Measurements from ENCODE around the gene ADAM22.
"Not testable (repeated sequence)": the region's sequence is repeated elsewhere in the genome, so short reads cannot be mapped to it uniquely, and the experiment has no call there.

Gene ADAM22

DNA sequence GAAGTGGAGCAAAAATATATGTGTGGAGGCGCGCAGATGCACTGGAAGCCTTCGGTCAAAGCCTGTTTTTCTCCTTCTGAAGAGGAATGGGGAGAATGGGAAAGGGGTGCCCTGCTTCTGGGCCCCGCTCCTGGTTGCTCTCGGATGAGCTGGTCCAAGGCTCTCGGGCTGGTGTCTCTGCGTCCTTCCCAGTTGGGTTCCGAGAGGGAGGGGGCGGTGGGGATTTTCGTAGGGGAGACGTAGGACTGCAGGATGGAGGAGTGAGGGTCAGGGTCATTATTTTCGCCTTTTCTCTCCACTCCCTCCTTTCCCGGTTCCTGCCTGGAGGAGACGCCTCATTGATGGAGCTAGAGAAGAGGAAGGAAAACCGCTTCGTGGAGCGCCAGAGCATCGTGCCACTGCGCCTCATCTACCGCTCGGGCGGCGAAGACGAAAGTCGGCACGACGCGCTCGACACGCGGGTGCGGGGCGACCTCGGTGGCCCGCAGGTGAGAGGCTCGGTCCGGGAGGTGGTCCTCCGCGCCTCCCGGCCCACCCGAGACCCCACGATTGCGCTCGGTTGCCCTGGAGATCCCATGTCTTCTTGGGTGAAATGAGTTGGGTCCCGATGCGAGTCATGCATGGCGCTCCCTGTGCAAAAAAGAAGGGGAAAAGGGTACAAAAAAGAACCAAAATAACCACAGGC lies 790 bp downstream of the ADAM22 start:
- Mint-ChIP-seq H3K4me1 (ENCODE audit: low read depth) (peaks cover 7% of the 10 kb centered on the region), H3K9me3 (no peaks in the 10 kb centered on the region), H3K27me3 (ENCODE audit: low read depth) (peaks cover 53% of the 10 kb centered on the region), H3K36me3 (ENCODE audit: low read depth) (peaks cover 2% of the 10 kb centered on the region), H3K27ac (no peak overlapping the region), H3K4me3 (peak overlapping the region; percentile 87)

DNA sequence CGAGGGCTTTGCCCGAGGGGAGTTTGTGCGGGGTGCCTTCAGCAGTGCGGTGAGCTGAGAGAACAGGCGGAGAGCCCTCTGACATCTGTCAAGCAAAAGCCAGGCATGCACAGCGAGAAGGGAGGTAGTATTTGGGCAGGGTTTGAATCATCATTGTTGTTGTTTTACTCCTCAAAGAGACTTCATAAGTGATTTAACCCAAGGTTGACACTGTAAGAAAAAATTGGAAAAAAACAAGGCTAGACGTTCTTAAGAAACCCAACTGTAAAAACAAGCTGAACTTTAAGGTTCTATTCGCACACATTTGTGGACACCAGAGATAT lies 1.3 kb downstream of the ADAM22 start:
- Mint-ChIP-seq H3K27me3 (ENCODE audit: low read depth) (peaks cover 48% of the 10 kb centered on the region), H3K36me3 (ENCODE audit: low read depth) (peaks cover 2% of the 10 kb centered on the region), H3K4me1 (ENCODE audit: low read depth) (peaks cover 7% of the 10 kb centered on the region), H3K4me3 (peak overlapping the region; percentile 25), H3K9me3 (no peaks in the 10 kb centered on the region), H3K27ac (no peak overlapping the region)

DNA sequence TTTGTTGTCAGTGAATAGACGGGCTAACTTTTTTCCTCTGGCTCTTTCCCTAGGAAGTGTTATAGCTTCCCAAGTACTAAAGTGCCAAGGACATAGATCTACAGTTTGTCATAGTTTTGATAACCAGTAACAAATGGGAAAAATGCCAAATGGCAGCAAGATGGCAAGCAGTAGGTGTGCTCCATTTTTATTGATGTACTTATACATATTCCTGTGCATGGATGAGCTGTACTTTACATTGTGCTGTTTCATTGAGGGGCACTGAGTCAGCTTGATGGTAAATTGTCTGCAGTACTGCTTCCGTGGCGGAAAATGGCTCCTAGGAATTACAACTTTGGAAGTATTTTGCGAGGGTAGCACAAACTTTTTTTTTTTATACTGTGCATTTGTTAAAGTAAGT lies 7.1 kb downstream of the ADAM22 start:
- no peaks in the 10 kb centered on the region for H3K4me1 Mint-ChIP-seq (ENCODE audit: low read depth)
- no peak overlapping the region for H3K27ac Mint-ChIP-seq
- no peaks in the 10 kb centered on the region for H3K36me3 Mint-ChIP-seq (ENCODE audit: low read depth)
- H3K9me3 Mint-ChIP-seq, result no peaks in the 10 kb centered on the region
- H3K4me3 Mint-ChIP-seq, result no peak overlapping the region
- peaks cover 9% of the 10 kb centered on the region for H3K27me3 Mint-ChIP-seq (ENCODE audit: low read depth)

DNA sequence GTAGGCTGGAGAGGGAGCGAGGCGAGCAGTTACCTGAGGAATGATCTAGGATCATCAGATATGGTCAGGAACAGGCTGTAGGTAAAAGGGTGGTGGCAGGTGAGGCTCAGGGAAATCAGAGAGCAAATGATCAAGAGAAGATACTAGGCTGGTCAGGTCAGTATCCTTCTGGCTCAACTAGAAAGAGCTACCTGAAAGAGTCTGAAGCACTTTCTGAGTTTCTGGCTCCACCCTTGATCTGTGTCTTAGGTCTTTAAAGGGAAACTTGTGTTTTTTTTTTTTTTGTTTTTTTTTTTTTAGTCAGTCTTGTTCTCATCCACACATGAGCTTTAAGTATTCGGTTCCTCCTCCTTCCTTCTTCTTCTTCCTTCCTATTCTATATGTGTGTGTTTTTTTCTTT lies 10.5 kb downstream of the ADAM22 start:
- peaks cover 3% of the 10 kb centered on the region for H3K27me3 Mint-ChIP-seq (ENCODE audit: low read depth)
- no peaks in the 10 kb centered on the region for H3K4me1 Mint-ChIP-seq (ENCODE audit: low read depth)
- H3K9me3 Mint-ChIP-seq, result no peaks in the 10 kb centered on the region
- H3K4me3 Mint-ChIP-seq, result no peak overlapping the region
- H3K36me3 Mint-ChIP-seq (ENCODE audit: low read depth), result no peaks in the 10 kb centered on the region
- no peak overlapping the region for H3K27ac Mint-ChIP-seq

DNA sequence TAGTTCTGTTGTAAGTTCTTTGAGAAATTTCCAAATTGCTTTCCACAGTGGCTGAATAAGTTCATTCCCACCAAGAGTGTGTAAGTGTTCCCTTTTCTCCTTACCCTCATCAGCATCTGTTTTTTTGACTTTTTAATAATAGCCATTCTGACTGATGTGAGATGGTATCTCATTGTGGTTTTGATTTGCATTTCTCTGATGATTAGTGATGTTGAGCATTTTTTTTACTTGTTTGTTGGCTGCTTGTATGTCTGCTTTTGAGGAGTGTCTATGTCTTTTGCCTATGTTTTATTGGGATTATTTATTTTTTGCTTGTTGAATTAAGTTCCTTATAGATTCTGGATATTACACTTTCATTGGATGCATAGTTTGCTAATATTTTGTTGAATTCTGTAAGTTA lies 11.9 kb downstream of the ADAM22 start:
- not testable (repeated sequence) for H3K36me3 Mint-ChIP-seq (ENCODE audit: low read depth); H3K27ac Mint-ChIP-seq; H3K27me3 Mint-ChIP-seq (ENCODE audit: low read depth); H3K4me1 Mint-ChIP-seq (ENCODE audit: low read depth); H3K4me3 Mint-ChIP-seq; H3K9me3 Mint-ChIP-seq

DNA sequence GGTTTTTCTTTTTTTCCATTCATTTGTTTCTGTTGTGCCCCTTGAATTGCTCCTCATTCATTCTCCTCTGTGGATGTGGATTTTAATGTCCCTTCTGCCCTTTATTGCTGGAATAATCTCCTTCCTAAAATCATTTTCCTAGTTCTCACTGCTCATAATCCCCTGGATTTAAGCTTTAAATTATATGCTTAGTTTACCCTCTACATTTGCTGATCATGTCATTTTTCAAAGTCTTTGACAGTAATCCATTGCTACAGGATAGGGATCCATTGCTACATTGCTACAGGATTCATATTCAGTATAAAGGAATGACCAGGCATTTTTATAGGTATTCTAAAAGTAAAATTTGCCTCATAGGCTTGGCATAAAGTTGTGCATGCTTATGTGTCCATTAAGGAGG lies 14.3 kb downstream of the ADAM22 start:
- H3K4me1 Mint-ChIP-seq (ENCODE audit: low read depth), result no peaks in the 10 kb centered on the region
- H3K9me3 Mint-ChIP-seq, result no peaks in the 10 kb centered on the region
- no peak overlapping the region for H3K4me3 Mint-ChIP-seq
- H3K27me3 Mint-ChIP-seq (ENCODE audit: low read depth), result peaks cover 3% of the 10 kb centered on the region
- no peak overlapping the region for H3K27ac Mint-ChIP-seq
- H3K36me3 Mint-ChIP-seq (ENCODE audit: low read depth), result no peaks in the 10 kb centered on the region

DNA sequence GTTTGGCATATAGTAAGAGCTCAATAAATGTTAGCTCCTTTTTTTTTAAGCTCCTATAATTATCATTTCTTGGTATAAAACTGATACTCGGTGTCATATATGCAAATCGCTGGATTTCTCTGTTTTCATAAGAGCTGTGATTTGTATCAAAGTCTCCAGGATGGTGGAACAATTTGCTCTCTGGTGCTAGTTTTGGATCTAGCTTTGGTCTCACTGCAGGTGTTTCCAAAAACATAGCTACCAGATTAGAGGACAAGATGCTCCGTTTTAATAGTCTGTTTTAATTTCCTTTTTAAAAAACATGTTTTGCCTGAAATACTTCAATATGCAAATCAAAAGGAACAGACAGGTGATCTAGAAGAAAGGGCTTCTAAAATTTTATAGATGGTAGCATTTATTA lies 25.3 kb downstream of the ADAM22 start:
- Mint-ChIP-seq H3K4me1 (ENCODE audit: low read depth) (no peaks in the 10 kb centered on the region), H3K4me3 (no peak overlapping the region), H3K27me3 (ENCODE audit: low read depth) (no peaks in the 10 kb centered on the region), H3K27ac (no peak overlapping the region), H3K36me3 (ENCODE audit: low read depth) (no peaks in the 10 kb centered on the region), H3K9me3 (no peaks in the 10 kb centered on the region)

DNA sequence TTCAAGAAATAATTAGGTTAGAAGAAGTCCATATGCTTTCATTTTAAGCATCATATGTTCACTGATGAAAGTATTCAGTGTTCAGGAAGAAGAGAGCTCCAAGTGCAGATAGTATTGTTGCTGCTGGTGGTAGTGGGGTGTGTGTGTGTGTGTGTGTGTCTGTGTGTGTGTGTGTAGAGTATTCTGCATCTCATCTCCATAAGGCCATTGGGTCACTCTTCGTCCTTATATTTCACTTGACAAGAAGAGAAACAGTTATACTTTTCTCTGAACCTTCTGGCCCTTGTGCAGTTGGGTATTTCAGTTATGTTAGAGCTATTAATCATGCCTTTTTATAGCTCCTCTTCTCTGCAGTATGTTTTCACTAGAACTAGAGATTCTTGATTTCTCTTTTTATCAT lies 26.2 kb downstream of the ADAM22 start:
- Mint-ChIP-seq H3K36me3 (ENCODE audit: low read depth) (no peaks in the 10 kb centered on the region), H3K9me3 (no peaks in the 10 kb centered on the region), H3K4me3 (no peak overlapping the region), H3K27ac (no peak overlapping the region), H3K27me3 (ENCODE audit: low read depth) (no peaks in the 10 kb centered on the region), H3K4me1 (ENCODE audit: low read depth) (no peaks in the 10 kb centered on the region)

DNA sequence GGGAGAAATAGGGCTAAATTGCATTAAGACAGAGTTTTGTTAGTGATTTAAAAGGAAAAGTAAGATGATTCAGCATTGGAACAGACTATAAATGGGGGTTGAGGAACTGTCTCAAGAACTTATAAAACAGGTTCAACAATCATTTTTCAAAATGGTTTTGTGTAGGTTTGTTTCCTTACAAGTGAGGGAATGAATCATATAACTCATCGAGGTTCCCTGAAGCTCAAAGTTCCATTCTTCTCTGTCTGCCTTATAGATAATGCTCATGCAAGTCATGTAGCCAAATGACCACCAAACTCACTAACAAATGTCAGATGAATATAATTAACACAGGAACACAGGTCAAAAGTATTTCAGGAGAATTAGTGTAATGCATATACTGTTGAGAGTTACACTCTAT lies 27.7 kb downstream of the ADAM22 start:
- Mint-ChIP-seq H3K4me3 (no peak overlapping the region), H3K9me3 (no peaks in the 10 kb centered on the region), H3K27me3 (ENCODE audit: low read depth) (no peaks in the 10 kb centered on the region), H3K27ac (no peak overlapping the region), H3K36me3 (ENCODE audit: low read depth) (no peaks in the 10 kb centered on the region), H3K4me1 (ENCODE audit: low read depth) (no peaks in the 10 kb centered on the region)

DNA sequence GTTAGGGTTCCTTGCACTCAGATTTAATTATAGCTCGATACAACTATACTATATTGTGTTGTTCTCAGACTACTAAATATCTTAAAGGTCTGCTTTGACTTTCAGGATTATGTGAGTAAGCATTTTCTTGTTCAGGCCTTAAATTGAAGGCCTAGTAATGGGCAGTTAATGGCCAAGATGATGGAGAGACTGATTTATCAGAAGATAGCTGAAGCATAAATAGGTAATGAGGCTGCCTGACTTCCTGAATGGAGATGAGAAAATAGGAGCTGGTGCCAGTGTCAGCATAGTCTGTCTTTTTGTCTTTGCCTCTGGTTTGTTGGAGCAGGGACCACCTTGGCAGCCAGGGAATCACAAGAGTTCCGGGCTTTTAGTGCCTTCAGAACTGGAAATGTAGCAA lies 32.2 kb downstream of the ADAM22 start:
- no peak overlapping the region for H3K27ac Mint-ChIP-seq
- H3K9me3 Mint-ChIP-seq, result no peaks in the 10 kb centered on the region
- no peaks in the 10 kb centered on the region for H3K4me1 Mint-ChIP-seq (ENCODE audit: low read depth)
- H3K27me3 Mint-ChIP-seq (ENCODE audit: low read depth), result no peaks in the 10 kb centered on the region
- H3K36me3 Mint-ChIP-seq (ENCODE audit: low read depth), result no peaks in the 10 kb centered on the region
- no peak overlapping the region for H3K4me3 Mint-ChIP-seq

DNA sequence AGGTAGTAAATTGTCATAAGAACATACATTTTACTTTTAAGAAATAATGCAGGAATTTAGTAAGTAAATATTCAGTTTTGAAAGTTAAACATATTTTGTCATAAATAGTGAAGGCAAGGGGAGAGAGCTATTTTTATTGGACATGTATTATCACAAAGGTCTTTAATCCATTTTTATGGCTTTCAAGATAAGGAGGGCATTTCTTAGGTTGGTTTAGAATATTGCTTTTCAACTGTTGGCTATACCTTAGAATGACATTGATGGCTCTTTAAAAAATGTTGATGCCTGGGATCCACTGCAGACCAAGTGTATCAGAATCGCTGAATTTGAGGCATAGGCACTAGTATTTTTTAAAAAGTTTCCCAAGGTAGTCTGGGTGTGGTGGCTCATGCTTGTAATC lies 34.0 kb downstream of the ADAM22 start:
- no peak overlapping the region for H3K27ac Mint-ChIP-seq
- H3K36me3 Mint-ChIP-seq (ENCODE audit: low read depth), result no peaks in the 10 kb centered on the region
- no peaks in the 10 kb centered on the region for H3K4me1 Mint-ChIP-seq (ENCODE audit: low read depth)
- no peaks in the 10 kb centered on the region for H3K9me3 Mint-ChIP-seq
- H3K27me3 Mint-ChIP-seq (ENCODE audit: low read depth), result no peaks in the 10 kb centered on the region
- H3K4me3 Mint-ChIP-seq, result no peak overlapping the region

DNA sequence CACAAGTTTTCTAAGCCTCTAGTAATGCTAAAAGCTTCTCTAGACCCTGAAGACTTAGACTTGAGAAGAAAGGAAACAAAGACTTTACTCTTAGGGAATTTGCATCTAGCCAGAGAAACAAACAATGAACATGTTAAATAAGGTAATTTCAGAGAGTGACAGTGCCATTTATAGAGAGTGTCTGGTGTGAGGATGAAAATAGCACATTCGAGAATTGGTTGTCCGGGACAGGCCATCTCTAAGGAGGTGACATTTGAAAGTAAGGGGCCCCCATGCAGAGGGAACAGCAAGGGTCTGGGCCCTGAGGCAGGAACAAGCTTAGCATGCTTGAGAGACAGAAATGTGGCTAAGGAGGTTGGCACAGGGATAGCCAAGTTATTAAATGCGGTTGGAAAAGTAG lies 48.1 kb downstream of the ADAM22 start:
- no peaks in the 10 kb centered on the region for H3K4me1 Mint-ChIP-seq (ENCODE audit: low read depth)
- H3K27ac Mint-ChIP-seq, result no peak overlapping the region
- no peaks in the 10 kb centered on the region for H3K27me3 Mint-ChIP-seq (ENCODE audit: low read depth)
- H3K4me3 Mint-ChIP-seq, result no peak overlapping the region
- no peaks in the 10 kb centered on the region for H3K9me3 Mint-ChIP-seq
- no peaks in the 10 kb centered on the region for H3K36me3 Mint-ChIP-seq (ENCODE audit: low read depth)

DNA sequence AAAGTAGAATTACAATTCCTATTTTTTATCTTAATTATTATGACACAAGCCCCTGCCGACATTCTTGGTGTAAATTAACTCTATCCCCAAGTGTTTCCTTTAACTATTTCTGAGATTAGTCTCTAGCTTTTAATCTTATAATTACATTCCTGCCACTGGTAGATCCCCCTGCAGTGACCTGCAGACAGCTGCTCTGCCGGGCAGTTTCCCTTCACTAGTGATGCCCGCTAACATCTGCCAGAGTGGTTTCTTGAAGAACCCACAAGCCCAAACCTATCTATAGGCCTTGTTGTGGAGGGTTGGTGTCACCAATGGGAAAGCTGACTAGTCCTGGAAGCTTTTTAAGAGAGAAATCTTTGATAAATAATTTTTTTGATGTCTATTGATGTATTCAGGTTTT lies 50.0 kb downstream of the ADAM22 start:
- H3K4me1 Mint-ChIP-seq (ENCODE audit: low read depth), result no peaks in the 10 kb centered on the region
- no peaks in the 10 kb centered on the region for H3K36me3 Mint-ChIP-seq (ENCODE audit: low read depth)
- H3K9me3 Mint-ChIP-seq, result no peaks in the 10 kb centered on the region
- no peak overlapping the region for H3K27ac Mint-ChIP-seq
- H3K4me3 Mint-ChIP-seq, result no peak overlapping the region
- H3K27me3 Mint-ChIP-seq (ENCODE audit: low read depth), result no peaks in the 10 kb centered on the region

DNA sequence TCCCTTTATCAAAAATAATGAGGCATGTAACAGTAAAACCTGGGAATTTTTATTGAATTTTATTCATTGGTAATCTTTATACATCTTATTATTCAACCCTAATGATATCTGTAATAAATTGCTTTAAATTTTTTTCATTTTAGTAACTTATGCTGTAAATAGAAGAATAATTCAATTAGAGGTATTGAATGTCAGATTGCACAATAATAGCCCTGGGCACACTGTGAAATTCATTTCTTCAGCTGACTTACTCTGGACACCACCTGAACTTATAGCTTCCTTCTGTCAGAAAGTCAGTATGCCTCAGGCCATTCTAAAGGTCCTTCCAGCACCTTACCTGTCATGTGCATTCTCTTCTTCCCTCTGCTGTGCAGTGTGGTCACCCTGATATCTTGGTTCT lies 59.2 kb downstream of the ADAM22 start:
- H3K4me3 Mint-ChIP-seq, result no peak overlapping the region
- no peaks in the 10 kb centered on the region for H3K9me3 Mint-ChIP-seq
- no peaks in the 10 kb centered on the region for H3K36me3 Mint-ChIP-seq (ENCODE audit: low read depth)
- no peak overlapping the region for H3K27ac Mint-ChIP-seq
- no peaks in the 10 kb centered on the region for H3K4me1 Mint-ChIP-seq (ENCODE audit: low read depth)
- H3K27me3 Mint-ChIP-seq (ENCODE audit: low read depth), result no peaks in the 10 kb centered on the region

DNA sequence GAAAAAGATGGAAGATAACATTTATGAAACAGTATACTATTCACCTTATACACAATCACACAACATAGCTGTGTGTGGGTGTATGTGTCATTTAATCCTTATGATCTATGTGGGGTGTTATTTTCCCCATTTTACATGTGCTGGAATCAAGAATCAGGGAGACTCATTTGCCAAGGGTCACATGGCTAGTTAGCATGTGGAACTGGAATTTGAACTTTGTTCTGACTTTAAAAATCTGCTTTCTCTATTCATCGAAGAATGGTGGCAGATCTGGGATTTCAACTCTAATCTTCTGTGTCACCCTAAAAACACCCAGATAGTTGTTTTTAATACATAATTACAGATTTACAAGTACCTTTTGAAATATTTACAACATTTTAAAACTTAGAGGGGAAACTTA lies 65.2 kb downstream of the ADAM22 start:
- Mint-ChIP-seq H3K27me3 (ENCODE audit: low read depth) (no peaks in the 10 kb centered on the region), H3K4me1 (ENCODE audit: low read depth) (no peaks in the 10 kb centered on the region), H3K36me3 (ENCODE audit: low read depth) (no peaks in the 10 kb centered on the region), H3K27ac (no peak overlapping the region), H3K4me3 (no peak overlapping the region), H3K9me3 (no peaks in the 10 kb centered on the region)
